Prostate gland (tissue), 2 donors: Measurements from ENCODE around the gene NR6A1.

Experiments used
- POLR2A ChIP-seq: fragments of 450-650 bp; IDR thresholded peaks from one replicate; pipeline ENCODE4 v1.6.1; 2016; ENCODE audit warnings: antibody characterized with exemption, mild to moderate bottlenecking
- TF ChIP-seq, protein P1 (sequence below), 4 experiments: fragments of 200-600 bp in 2 of 4; fragments of 450-650 bp in 2 of 4; sonication (generic) in 2 of 4; IDR thresholded peaks; 1 replicate in 3 of 4; 2 replicates in 1 of 4; pipeline ENCODE4 v1.5.1; 2016 to 2019; ENCODE audit warnings: antibody characterized with exemption in 4 of 4, mild to moderate bottlenecking in 2 of 4, moderate library complexity in 2 of 4

DNA sequence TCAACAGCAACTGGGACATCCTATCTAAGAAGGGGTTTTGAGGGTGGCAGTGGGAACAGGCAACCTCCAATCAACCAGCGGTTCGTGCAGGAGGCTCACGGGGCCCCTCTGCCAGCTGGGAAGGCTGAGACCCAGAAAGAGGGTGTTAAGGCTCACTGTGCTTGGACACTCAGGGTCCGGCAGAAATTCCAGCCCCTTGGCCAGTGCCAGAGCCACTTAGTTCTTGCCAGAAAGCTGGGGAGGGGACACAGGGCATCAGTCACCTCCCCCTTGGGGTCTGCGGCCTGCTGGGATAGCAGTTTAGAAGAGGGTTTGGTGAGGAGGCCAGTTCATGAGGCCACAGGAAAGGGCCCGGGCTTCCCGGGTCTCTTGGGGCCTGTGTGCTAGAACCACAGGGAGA, 300.4 kb downstream of the NR6A1 start:
- TF ChIP-seq, protein P1, sequence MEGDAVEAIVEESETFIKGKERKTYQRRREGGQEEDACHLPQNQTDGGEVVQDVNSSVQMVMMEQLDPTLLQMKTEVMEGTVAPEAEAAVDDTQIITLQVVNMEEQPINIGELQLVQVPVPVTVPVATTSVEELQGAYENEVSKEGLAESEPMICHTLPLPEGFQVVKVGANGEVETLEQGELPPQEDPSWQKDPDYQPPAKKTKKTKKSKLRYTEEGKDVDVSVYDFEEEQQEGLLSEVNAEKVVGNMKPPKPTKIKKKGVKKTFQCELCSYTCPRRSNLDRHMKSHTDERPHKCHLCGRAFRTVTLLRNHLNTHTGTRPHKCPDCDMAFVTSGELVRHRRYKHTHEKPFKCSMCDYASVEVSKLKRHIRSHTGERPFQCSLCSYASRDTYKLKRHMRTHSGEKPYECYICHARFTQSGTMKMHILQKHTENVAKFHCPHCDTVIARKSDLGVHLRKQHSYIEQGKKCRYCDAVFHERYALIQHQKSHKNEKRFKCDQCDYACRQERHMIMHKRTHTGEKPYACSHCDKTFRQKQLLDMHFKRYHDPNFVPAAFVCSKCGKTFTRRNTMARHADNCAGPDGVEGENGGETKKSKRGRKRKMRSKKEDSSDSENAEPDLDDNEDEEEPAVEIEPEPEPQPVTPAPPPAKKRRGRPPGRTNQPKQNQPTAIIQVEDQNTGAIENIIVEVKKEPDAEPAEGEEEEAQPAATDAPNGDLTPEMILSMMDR (IDR thresholded peaks at IDR 0.05): no peak
- TF ChIP-seq POLR2A: no peak
